GM08714 (cell line): ENCODE data around the gene MOB2.

ENCODE experiments used
- H3K4me3 ChIP-seq: fragments of 200-500 bp; sonication (Bioruptor generic); 2 replicates; pipeline ENCODE4 v1.5.1; 2014; ENCODE audit warnings: mild to moderate bottlenecking, low read length, inconsistent platforms
- ZNF274 ChIP-seq: IDR thresholded peaks from 2 replicates; pipeline ENCODE4 v1.6.1; 2012; ENCODE audit warnings: mild to moderate bottlenecking, low read depth, low read length

The MOB2 gene, protein sequence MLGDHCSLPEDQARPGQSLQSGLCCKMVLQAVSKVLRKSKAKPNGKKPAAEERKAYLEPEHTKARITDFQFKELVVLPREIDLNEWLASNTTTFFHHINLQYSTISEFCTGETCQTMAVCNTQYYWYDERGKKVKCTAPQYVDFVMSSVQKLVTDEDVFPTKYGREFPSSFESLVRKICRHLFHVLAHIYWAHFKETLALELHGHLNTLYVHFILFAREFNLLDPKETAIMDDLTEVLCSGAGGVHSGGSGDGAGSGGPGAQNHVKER

DNA sequence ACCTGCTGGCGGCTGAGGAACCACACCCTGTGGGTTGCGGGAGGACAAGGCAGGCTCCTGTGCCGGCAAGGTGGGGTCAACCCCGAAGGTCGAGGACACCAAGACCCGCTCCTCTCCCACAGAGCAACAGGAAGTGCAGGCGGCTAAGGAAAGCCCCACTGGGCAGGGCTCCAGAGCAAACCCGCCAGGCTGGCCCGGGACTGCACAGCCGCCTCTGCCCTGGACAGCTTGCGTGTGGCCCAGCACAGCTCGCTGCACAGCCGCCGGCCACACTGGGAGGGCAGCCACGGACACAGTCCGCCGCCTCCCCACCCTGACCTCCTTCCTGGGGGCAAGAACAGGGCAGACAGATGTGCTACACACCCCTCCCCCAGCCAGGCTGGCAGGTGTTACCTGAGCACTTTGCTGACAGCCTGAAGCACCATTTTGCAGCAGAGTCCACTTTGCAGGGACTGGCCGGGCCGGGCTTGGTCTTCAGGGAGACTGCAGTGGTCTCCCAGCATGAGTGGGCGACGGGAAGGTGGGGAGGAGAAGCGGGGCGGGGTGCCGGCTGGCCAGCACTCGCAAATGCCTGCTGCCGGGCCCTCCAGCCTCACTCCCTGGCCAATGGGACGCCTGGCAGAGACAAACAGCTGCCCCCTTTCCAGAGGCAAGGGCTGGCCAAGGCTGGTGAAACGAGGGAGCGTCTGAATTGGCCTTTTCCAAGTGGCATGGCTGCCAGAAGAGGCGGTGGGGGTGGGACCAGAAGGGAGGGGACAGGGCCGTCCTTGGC lies at the start of gene MOB2:
Gene MOB2, minus strand, starts transcription at position 726 of the 772 bp plus-strand sequence. Its CDS starts 223 bp downstream, at position 503.
- TF ChIP-seq ZNF274 = no peak
- no peak within 1 kb of the TSS for H3K4me3 ChIP-seq

DNA sequence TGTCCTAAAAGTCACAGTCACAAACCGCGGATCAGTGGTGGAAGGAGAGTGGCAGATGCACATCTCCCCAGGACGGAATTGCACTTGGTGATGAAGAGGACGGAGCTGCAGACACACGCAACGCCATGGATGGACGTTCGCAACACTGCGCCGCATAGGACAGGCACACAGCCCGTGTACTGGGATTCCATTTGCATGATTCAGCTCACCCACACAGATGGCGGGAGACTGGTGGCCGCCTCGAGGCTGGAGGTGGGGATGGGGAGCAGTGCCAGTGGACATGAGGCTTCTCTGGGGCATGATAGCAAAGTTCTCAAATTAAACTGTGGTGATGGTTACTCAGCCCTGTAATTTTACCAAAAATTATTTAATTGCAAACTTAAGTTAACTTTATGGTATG lies 48.1 kb upstream of the MOB2 start:
- H3K4me3 ChIP-seq = no peak overlapping the region
- no peak for TF ChIP-seq ZNF274

DNA sequence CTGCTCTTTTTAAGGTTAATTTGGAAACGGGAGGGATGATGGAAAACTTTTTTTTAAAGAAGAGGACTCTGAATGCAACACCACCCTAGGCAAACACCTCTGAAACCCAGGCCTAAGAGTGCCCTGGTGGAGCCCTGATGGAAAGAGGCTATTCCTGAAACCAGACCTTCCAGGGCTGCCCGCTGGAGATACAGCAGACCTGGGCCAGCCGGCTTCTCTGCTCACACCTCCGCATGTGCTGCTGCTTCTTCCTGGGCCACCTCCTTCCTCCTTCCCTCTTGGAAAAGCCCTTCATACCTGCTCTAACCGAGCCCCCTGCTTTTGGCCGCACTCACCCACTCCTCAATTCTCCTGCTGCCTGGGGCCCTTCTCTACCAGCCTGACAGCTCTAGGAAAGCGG lies 47.6 kb upstream of the MOB2 start:
- no peak overlapping the region for H3K4me3 ChIP-seq
- no peak for TF ChIP-seq ZNF274

DNA sequence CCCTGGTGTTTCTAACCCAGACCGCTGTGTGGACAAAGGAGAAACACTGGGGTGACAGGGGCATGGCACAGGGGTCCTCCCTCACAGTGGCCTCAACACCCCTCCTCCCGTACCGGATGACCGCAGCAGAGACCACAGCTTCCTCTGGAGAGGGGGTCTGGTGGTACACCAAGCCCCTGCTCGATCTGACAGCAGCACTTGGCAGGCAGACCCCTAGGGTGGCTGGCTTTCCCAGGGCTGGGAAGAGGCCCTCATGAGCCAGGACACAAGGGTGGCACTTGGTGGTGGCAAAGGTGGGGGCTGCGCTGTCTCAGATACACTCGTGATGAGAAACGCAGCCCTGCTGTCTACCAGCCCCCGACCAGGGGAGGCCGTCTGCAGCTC lies 46.8 kb upstream of the MOB2 start:
- TF ChIP-seq ZNF274 = no peak
- H3K4me3 ChIP-seq = no peak overlapping the region

DNA sequence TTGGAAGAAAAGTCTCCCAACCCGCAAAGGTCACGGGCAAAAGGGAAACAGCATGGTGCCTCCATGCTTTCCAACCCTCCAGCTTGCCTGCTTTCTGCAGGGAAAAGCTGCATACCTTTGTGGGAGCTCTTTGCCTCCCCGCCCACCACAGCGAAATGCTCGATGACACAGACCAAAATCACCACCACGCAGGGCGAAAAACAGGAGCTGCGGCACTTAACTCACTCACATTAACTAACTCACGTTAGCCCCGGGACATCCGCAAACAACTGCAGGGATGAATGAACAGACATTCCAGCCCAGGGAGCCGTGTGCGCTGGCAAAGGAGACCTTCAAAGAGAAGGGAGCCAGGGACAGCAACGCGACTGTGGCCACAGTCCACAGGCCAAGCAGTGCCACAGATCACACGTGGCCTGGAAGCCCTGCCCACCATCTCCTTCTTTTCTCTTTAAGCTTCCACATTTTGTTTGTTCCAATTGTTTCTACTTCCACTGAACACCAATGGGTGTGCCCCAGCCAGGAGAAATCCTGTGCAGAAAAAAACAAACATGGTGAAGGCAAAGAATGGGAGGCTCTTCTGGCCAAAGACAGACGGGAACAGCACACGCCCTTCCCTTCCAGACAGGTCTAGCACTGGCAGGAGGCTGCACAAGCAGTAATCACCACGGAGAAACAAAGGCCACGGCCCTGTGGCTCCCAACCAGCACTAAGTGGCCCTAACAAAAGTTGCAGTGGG lies 46.2 kb upstream of the MOB2 start:
- no peak for TF ChIP-seq ZNF274
- H3K4me3 ChIP-seq = no peak overlapping the region

DNA sequence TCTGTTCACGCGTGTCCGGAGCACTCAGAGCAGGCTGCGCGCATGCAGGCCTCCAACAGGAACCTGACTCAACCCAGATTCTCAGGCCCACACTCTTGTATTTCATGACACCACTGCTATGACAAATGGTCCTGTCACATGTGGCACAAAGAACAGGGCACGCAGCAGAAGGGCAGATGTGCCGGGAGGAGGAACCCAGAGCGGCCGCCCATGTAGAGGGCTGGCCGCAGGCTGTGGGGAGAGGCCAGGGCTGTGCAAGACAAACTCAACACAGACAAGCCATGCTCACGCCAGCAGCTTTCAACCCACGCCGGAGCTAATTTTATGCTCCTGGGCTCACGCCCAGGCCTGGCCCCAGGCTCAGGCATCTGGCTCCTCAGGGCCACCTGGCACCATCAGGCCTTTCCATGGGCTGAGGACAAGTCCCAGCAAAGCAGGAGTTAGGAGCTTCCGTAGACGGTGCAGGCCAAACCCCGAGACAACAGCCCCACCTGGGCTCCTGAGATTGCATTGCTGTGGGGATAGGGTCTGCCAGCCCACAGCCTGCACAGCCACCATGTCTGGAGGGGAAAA lies 45.5 kb upstream of the MOB2 start:
- TF ChIP-seq ZNF274 = no peak
- H3K4me3 ChIP-seq = no peak overlapping the region

DNA sequence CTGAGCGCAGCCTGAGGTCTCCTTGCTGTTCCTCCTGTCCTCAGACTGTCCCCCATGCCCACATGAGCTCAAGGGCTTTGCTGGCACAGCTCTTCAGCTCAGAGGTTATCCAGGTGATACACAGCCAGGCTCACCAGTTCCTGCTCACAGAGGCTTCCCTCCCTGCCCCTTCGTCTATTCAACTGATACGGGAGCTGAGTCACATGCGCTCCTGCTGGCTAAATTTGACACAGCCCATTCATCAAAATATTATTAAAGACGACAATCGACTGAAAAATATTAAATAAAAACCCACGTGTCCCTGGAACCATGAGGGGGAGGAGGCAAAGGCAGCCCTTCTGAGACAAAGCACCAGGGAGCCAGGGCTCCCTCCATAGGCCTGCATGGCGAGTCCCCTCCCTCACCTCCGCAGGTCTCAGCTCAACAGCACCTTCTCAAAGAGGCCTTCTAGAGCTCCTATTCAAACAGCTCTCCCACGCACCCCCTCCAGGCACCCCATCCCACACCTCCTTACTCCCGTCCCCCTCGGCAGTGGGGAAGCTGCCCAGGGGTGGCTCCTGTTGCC lies 45.0 kb upstream of the MOB2 start:
- no peak overlapping the region for H3K4me3 ChIP-seq
- no peak for TF ChIP-seq ZNF274

DNA sequence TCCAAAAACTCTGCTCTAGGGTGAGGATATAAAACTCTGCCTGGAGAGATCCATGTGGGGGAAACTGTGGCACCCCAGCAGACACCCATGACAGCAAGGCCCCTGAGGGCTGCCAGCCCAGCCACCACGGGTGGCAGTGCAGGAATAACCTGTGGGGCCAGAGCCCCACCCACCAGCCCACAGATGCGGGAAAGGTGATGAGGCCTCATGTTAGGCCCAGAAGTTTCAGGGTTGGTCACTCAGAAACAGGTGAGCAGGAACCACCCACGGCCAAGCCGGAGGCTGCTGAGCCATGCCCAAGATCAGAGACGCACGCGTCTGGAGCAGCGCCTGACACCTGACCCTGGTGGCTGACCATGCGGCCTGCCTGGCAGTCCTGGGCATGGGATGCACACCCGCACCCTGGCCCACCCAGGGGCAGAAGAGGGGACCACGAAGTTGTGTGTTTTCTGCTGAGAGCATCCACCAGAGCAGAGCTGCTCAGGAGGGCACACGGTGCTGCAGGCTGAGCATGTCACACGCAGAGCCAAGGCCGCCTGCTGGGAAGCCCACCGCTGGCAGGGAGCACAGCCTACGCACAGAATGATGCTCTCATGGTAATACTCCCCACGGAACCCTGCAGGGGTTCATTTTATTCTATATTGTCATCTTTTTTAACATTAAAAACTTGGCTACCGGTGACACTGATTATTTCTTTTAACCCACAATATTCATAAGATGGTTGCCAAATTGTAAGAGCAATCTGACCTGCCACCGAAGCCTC lies 44.3 kb upstream of the MOB2 start:
- no peak overlapping the region for H3K4me3 ChIP-seq
- TF ChIP-seq ZNF274 = no peak

DNA sequence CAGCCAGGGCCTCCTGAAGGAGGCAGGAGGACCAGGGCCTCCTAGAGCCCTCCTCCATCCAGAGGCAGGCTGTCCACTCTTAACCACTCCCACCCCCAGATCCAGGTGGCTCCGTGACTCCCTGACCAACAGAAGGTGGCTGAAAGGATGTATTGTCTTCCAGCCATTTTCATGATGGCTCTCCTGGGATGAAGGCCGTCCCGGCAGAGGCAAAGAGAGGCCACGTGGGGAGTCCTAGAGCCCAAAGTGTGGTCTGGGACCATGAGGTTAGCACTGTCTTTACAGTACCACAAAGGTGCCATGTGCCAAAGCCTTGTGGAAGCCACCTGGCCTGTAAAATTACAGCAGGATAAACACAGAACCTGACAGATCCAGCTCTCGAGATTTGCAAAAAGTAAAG lies 43.2 kb upstream of the MOB2 start:
- H3K4me3 ChIP-seq = no peak overlapping the region
- no peak for TF ChIP-seq ZNF274

DNA sequence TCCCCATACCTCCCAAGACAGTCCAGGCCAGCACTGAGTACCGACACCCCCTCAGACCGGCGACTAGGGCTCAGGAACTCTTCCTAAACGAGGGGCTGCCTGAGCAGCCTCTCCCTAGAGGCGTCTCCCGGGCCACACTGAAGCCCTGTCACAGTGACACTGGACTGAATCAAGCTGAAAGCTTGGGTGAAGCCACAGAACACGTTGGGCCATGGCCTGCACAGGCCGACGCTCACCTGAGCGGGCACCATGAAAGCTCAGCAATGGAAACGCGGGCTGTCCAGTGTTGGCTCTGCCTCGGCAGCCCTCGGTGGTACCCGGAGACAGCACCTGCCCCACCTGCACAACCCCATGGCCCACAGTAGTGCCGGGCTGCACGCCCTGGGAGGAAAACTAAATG lies 42.7 kb upstream of the MOB2 start:
- H3K4me3 ChIP-seq = no peak overlapping the region
- no peak for TF ChIP-seq ZNF274

DNA sequence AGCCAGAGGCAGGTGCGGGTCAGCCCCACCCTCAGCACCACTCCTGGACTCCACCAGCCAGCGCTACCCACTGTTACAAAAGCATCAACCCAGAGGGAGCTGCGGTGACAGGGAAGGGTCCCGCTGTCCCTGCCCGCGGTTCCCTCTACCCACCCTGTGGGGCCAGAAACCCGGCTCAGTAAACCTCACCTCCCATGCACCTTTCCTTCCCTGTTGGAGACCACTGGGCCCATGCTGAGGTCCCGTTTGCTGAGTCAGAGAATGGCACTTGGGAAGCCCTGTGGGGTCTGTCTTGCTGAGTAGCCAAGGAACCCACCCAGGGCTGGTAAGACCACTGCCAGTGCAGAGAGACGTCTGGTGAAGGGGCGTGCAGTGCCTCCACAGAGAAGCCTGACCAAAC lies 42.1 kb upstream of the MOB2 start:
- no peak overlapping the region for H3K4me3 ChIP-seq
- no peak for TF ChIP-seq ZNF274

DNA sequence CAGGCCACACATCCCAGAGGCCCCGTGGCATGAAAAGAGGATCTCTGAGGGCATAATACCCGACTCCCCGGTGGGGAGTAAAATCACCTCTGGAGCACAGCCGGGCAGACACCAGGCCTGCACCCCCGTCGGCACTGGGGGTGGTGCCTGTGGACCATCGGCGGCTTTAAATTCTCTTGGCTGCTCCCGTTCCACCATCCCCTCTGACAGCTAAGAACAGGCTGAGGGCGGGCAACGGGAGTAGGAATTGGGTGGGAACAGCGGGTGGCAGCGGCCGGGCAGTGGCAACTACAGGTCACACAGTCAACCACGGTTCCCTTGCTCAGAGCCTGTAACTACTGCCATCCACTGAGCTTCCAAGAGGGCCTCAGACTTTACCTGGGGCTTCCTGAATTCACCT lies 40.2 kb upstream of the MOB2 start:
- TF ChIP-seq ZNF274 = no peak
- no peak overlapping the region for H3K4me3 ChIP-seq

DNA sequence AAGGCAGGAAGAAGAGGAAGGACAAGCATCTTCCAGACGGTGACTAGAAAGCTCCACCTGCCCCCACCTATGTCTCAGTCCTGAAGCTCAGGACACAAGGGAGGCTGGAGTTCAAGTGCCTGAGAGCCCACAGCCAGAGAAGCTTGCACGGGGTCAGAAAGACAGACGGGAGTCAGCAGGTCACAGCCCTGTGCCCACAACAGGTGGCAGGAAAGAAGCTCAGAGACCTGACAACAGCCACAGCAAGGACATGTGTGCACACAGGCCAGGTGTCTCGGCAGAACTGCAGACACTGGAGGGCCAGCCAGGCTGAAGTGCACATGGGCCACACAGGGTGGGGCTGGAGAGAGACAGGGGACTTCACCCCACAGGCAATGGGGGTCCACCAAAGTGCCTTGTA lies 37.2 kb upstream of the MOB2 start:
- TF ChIP-seq ZNF274 = no peak
- no peak overlapping the region for H3K4me3 ChIP-seq

DNA sequence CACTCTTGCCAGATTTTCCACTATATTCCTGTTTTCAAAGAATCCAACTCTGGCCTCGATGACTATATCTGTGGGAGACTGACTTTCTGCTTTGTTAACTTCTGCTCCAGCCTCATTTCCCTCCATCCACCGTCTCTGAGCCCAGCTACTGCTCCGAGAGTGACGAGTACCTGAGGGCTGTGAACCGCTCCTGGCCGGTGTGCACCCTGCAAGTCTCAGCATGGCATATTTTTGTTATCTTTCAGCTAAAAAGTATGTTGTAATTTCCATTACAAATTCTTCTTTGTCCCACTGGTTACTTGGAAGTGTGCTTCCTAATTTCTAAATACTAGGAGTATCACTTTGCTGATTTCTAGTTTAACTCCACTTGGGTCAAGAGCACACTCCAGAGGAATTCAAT lies 36.5 kb upstream of the MOB2 start:
- H3K4me3 ChIP-seq = no peak overlapping the region
- TF ChIP-seq ZNF274 = no peak

DNA sequence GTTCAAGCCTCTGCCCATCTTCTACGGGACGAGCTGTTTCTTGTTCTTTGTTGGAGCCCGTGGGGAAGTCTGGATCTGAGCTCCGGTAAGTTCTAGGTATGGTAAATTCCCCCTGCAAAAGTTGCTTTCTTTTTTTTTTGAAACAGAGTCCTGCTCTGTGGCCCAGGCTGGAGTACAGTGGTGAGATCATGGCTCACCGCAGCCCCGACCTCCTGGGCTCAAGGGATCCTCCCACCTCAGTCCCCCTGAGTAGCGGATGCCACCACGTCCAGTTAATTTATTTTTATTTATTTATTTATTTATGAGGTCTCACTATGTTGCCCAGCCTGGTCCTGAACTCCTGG lies 35.5 kb upstream of the MOB2 start:
- no peak overlapping the region for H3K4me3 ChIP-seq
- no peak for TF ChIP-seq ZNF274
